AG04450 (cell line): ENCODE data around the gene VWA5B2. TPM values are rescaled to one million over a fixed set of nuclear protein-coding genes. Genes with fewer than 3 reads are reported as not detected.

Source experiments
- CTCF ChIA-PET: fragments of 300-600, 350-600 bp; formaldehyde crosslinking; extraction: SDS; loops from one replicate; lab custom pipeline; 2022; ENCODE audit warnings: antibody characterized with exemption, inconsistent platforms; lab: Charles Lee
- POLR2A ChIA-PET: fragments of 350-600 bp; formaldehyde crosslinking; extraction: SDS; loops from one replicate; lab custom pipeline; 2021; ENCODE audit warnings: antibody characterized with exemption, inconsistent platforms; lab: Yijun Ruan, JAX
- DNase-seq: peaks from one replicate; pipeline ENCODE4 v3.0.0-alpha.2; 2011; ENCODE audit warnings: low read depth, low spot score
- H3K27ac ChIP-seq: one replicate; pipeline ENCODE4 v1.5.1; 2012; ENCODE audit warnings: low read depth, low read length, control low read depth
- H3K27me3 ChIP-seq: one replicate; pipeline ENCODE4 v1.6.0; 2012; ENCODE audit warnings: low read length; ENCODE audit not compliant: control insufficient read depth, insufficient read depth
- H3K4me3 ChIP-seq: 2 replicates; pipeline ENCODE4 v1.5.1; 2011; ENCODE audit warnings: mild to moderate bottlenecking, low read depth, low read length, control low read depth
- H3K9me3 ChIP-seq: 2 replicates; pipeline ENCODE4 v1.5.1; 2012; ENCODE audit warnings: low read length; ENCODE audit not compliant: control insufficient read depth, insufficient read depth
- polyA plus RNA-seq: library from polyadenylated mRNA; depleted of rRNA; stranded (reverse); fragments of >200 nt; gene quantifications from 2 replicates; pipeline ENCODE4 v1.2.3, GENCODE V29; 2011
- TF ChIP-seq, protein P1 (sequence below): IDR thresholded peaks from 2 replicates; pipeline ENCODE4 v1.5.1; 2011; ENCODE audit warnings: low read depth, low read length, control low read depth, inconsistent platforms

Gene VWA5B2
- polyA plus RNA-seq, 1 experiment: not detected

DNA sequence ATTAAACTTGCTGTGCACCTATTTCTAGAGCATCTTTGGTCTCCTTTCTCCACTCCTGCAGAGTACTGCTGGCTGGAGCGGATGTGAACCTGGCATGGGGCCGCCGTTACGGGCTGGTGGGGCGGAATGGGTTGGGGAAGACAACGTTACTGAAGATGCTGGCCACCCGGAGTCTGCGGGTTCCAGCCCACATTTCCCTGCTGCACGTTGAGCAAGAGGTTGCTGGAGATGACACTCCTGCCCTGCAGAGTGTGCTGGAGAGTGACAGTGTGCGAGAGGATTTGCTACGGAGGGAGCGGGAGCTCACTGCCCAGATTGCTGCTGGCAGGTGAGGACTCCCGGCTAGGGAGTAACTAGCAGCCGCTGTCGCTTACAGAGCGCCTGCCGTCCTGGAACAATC, 41.3 kb upstream of the VWA5B2 start:
- Histone ChIP-seq H3K27me3 (no peaks in the 10 kb centered on the region), H3K9me3 (no peaks in the 10 kb centered on the region), H3K27ac (no peak overlapping the region), H3K4me3 (no peak overlapping the region)
- TF ChIP-seq, protein P1, sequence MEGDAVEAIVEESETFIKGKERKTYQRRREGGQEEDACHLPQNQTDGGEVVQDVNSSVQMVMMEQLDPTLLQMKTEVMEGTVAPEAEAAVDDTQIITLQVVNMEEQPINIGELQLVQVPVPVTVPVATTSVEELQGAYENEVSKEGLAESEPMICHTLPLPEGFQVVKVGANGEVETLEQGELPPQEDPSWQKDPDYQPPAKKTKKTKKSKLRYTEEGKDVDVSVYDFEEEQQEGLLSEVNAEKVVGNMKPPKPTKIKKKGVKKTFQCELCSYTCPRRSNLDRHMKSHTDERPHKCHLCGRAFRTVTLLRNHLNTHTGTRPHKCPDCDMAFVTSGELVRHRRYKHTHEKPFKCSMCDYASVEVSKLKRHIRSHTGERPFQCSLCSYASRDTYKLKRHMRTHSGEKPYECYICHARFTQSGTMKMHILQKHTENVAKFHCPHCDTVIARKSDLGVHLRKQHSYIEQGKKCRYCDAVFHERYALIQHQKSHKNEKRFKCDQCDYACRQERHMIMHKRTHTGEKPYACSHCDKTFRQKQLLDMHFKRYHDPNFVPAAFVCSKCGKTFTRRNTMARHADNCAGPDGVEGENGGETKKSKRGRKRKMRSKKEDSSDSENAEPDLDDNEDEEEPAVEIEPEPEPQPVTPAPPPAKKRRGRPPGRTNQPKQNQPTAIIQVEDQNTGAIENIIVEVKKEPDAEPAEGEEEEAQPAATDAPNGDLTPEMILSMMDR: no peak
- ChIA-PET CTCF (no interaction called here), POLR2A (no interaction called here)
- no peak for DNase-seq

DNA sequence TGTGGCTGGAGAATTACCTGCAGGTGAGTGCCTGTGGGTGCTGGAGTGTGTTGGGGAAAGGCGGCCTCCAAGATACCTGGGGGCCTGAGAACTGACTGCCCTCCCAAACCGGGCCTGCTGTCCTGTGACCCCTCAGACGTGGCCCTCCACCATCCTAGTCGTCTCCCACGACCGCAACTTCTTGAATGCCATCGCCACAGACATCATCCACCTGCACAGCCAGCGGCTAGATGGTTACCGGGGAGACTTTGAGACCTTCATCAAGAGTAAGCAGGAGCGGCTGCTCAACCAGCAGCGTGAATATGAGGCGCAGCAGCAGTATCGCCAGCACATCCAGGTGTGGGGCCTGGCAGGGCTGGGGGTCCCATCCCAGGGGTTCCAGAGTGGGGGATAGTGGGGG, 40.0 kb upstream of the VWA5B2 start:
- DNase-seq: no peak
- TF ChIP-seq, protein P1: no peak
- ChIA-PET POLR2A (interaction anchor here (1.3 kb wide), 1 partner anchor 15 kb away, joined by 4 read pairs; no protein-coding TSS in a partner anchor), CTCF (interaction anchor here (1.2 to 1.6 kb wide), 2 partner anchors 38 to 60 kb away, joined by 3 to 4 read pairs; no protein-coding TSS in a partner anchor)
- no peak overlapping the region for H3K4me3 ChIP-seq
- no peak overlapping the region for H3K27ac ChIP-seq
- no peaks in the 10 kb centered on the region for H3K9me3 ChIP-seq
- no peaks in the 10 kb centered on the region for H3K27me3 ChIP-seq

DNA sequence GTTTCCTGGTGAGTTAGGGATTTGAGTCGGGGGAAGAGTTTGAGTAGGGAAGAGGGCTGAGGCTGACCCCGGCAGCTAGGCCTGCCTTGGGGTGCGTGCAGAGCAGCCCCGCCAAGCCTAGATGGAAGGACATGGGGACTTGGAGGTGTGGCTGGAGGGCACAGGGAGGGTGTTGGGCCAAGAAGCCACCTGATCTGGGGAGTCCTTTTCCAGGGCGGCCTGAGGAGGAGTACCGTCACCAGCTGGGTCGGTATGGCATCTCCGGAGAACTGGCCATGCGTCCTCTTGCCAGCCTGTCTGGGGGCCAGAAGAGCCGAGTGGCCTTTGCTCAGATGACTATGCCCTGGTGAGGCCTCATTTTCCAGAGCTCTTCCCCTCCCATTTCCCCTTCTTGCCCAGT, 36.5 kb upstream of the VWA5B2 start:
- TF ChIP-seq, protein P1: no peak
- no peaks in the 10 kb centered on the region for H3K27me3 ChIP-seq
- CTCF ChIA-PET: no interaction called here
- H3K9me3 ChIP-seq: no peaks in the 10 kb centered on the region
- H3K27ac ChIP-seq: no peak overlapping the region
- no peak overlapping the region for H3K4me3 ChIP-seq
- DNase-seq: no peak
- POLR2A ChIA-PET: no interaction called here

DNA sequence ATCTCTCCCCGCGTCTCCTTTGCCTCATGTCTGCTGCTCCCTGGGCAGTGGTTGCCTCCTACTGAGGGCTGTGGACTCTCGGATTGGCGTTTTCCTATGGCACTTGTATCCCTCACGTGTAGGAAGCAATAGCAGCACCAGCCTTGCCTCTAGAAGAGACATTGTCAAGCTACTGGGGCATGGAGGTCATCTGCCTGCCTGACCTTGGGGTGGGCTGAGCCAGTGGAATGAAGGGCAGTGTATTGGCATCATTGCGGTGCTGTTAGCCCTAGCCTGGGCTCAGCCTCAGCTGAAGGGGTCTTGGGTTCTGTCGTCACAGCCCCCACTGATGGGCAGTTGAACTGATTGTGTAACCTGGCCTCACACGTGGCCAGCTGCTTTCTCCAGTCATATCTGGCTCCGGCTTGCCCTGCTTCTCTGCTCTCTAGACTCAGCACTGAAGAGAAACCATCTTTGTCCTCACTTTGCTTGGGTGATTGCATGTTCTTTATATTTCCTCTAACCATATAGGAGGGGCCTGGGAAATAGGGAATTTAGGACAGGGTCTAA, 35.3 kb upstream of the VWA5B2 start:
- CTCF ChIA-PET: no interaction called here
- H3K9me3 ChIP-seq: no peaks in the 10 kb centered on the region
- TF ChIP-seq, protein P1: no peak
- no peak for DNase-seq
- no peak overlapping the region for H3K4me3 ChIP-seq
- H3K27ac ChIP-seq: no peak overlapping the region
- H3K27me3 ChIP-seq: no peaks in the 10 kb centered on the region
- POLR2A ChIA-PET: no interaction called here

DNA sequence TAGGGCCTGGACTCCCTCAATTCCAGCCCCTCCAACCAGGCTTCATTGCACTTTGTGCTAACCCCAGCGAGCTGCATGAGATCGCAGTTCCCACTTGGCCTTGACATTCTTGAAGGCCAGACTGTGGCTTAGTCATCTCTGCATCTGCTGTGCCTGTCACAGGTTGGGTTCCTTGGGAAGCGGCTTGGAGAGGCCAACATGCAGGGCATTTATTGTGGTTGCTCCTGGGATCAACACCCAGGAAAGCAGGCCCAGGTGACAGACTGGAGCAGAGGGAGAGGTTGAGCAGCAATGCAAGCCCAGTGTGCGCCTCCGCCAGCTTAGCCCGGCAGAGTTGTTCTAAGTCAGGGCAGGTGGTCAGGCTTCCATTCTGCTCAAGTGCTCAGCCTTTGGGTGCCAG, 32.8 kb upstream of the VWA5B2 start:
- Histone ChIP-seq H3K27ac (no peak overlapping the region), H3K27me3 (no peaks in the 10 kb centered on the region), H3K9me3 (no peaks in the 10 kb centered on the region), H3K4me3 (no peak overlapping the region)
- ChIA-PET POLR2A (no interaction called here), CTCF (no interaction called here)
- TF ChIP-seq, protein P1: no peak
- no peak for DNase-seq
